Osteoblast (primary cell): ENCODE measurements around the gene CYSRT1. TPM values are rescaled to one million over a fixed set of nuclear protein-coding genes. Genes with fewer than 3 reads are reported as not detected.

Source experiments
- DNase-seq: peaks from one replicate; pipeline ENCODE4 v3.0.0; 2011; ENCODE audit warnings: low spot score, mixed read lengths; ENCODE audit not compliant: insufficient read length; ENCODE audit errors: missing footprints
- H2AFZ ChIP-seq: 2 replicates; pipeline ENCODE4 v1.6.0; 2011; ENCODE audit warnings: mild to moderate bottlenecking, low read length
- H3K27ac ChIP-seq: 2 replicates; pipeline ENCODE4 v1.5.1; 2011; ENCODE audit warnings: mild to moderate bottlenecking, low read depth, low read length, moderate library complexity
- H3K27me3 ChIP-seq: 2 replicates; pipeline ENCODE4 v1.6.0; 2012; ENCODE audit warnings: mild to moderate bottlenecking, control low read depth, inconsistent platforms, low read length, moderate library complexity; ENCODE audit not compliant: insufficient read depth
- H3K36me3 ChIP-seq: 2 replicates; pipeline ENCODE4 v1.5.1; 2011; ENCODE audit warnings: mild to moderate bottlenecking, low read length, control low read depth, moderate library complexity; ENCODE audit not compliant: insufficient read depth
- H3K4me1 ChIP-seq: 2 replicates; pipeline ENCODE4 v1.5.1; 2011; ENCODE audit warnings: mild to moderate bottlenecking, low read length, control low read depth, moderate library complexity; ENCODE audit not compliant: insufficient read depth
- H3K4me2 ChIP-seq: 2 replicates; pipeline ENCODE4 v1.6.0; 2011; ENCODE audit warnings: mild to moderate bottlenecking, low read length; ENCODE audit not compliant: insufficient read depth
- H3K4me3 ChIP-seq: fragments of 200-600 bp; sonication (generic); 3 replicates; pipeline ENCODE4 v1.5.1; 2012; ENCODE audit warnings: mild to moderate bottlenecking, low read length, inconsistent platforms; ENCODE audit not compliant: insufficient read depth
- H3K79me2 ChIP-seq: 2 replicates; pipeline ENCODE4 v1.6.0; 2012; ENCODE audit warnings: mild to moderate bottlenecking, low read length, control low read depth, inconsistent platforms; ENCODE audit not compliant: insufficient read depth
- H3K9me3 ChIP-seq: 2 replicates; pipeline ENCODE4 v1.5.1; 2011; ENCODE audit warnings: low read depth, low read length, control low read depth
- H4K20me1 ChIP-seq: 2 replicates; pipeline ENCODE4 v1.6.0; 2012; ENCODE audit warnings: mild to moderate bottlenecking, low read length, control low read depth; ENCODE audit not compliant: insufficient read depth
- CTCF ChIP-seq: IDR thresholded peaks from 2 replicates; pipeline ENCODE4 v1.5.1; 2011; ENCODE audit warnings: mild to moderate bottlenecking, low read depth, low read length, moderate library complexity; ENCODE audit errors: extremely low read depth
- total RNA-seq: library from RNA; depleted of rRNA; stranded (reverse); fragments of >200 nt; gene quantifications from 2 replicates; pipeline ENCODE4 v1.2.3, GENCODE V29; 2012

CYSRT1 gene
- total RNA-seq, 1 donor: 1.1 TPM

GRCh38 chr9:137188490-137189296 lies 36.3 kb upstream of the CYSRT1 start, which contains the start of the genes ANAPC2 and SSNA1:
Gene ANAPC2, minus strand, starts transcription at chr9:137188560. Its CDS starts 28 bp downstream, at chr9:137188532.
Gene SSNA1, plus strand, starts transcription at chr9:137188676. Its CDS starts 51 bp downstream, at chr9:137188727.
- Histone ChIP-seq H3K4me3 (peak within 1 kb of the TSS; percentile 97), H3K79me2 (peaks cover 71% of the 10 kb centered on the region), H2AFZ (peak within 1 kb of the TSS; percentile 94), H3K4me1 (peaks cover 23% of the 10 kb centered on the region), H3K27ac (peak within 1 kb of the TSS; percentile 88), H3K4me2 (peak within 1 kb of the TSS; percentile 93), H3K9me3 (no peaks in the 10 kb centered on the region), H4K20me1 (peaks cover 32% of the 10 kb centered on the region), H3K27me3 (no peaks in the 10 kb centered on the region), H3K36me3 (peaks cover 24% of the 10 kb centered on the region)
- DNase-seq: peak; percentile 100
- TF ChIP-seq CTCF: peak; percentile 46

DNA sequence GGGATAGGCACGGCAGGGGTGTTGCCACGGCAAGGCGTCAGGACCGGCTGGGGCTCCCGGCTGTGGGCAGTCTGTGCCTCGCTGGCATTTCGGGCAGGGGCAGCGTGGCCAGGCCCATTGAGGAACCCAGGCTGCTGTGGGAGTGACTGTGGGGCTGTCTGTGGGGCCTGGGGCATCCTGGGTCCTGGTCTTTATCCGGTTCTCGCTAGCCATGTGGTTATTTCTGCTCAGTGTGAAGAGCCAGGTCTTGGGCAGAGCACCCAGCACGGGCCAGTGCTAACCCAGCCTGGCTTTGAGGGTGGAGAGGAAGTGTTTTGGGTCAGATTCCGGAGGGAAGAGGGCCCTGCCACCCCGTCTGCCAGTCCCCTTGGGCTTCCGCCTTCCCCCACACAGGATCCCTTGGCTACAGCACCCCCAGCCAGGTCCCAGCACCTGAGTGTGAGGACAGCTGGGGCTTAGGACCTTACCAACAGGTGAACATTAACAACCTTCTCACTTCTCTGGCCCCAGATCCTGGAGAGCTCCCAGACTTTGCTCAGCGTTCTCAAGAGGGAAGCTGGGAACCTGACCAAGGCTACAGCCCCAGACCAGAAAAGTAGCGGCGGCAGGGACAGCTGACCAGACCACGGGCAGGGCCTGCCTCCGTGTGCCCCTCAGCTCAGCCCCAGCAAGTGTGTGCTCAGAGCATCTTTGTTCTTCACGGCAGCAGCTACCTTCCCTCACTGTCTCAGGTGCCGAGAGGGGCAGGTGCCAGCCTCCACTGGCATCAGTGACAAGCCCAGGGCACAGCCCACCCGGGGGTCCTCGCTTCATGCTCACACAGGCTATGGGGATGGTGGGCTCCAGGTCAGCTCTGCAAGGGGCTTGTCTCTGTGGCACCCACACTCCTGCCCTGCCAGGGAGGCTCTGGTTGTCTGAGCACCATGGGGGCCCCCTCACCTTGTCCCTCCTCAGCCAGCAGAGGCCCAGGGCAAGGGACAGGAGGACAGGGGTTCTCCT lies 35.4 kb upstream of the CYSRT1 start:
- peak overlapping the region; percentile 72 for H2AFZ ChIP-seq
- peaks cover 23% of the 10 kb centered on the region for H3K4me1 ChIP-seq
- DNase-seq: peak; percentile 97
- H3K4me3 ChIP-seq: peak overlapping the region; percentile 97
- no peaks in the 10 kb centered on the region for H3K9me3 ChIP-seq
- no peak for TF ChIP-seq CTCF
- H3K36me3 ChIP-seq: peaks cover 17% of the 10 kb centered on the region
- H3K4me2 ChIP-seq: peak overlapping the region; percentile 93
- H3K27ac ChIP-seq: peak overlapping the region; percentile 88
- peaks cover 80% of the 10 kb centered on the region for H3K79me2 ChIP-seq
- no peaks in the 10 kb centered on the region for H3K27me3 ChIP-seq
- H4K20me1 ChIP-seq: peaks cover 38% of the 10 kb centered on the region

DNA sequence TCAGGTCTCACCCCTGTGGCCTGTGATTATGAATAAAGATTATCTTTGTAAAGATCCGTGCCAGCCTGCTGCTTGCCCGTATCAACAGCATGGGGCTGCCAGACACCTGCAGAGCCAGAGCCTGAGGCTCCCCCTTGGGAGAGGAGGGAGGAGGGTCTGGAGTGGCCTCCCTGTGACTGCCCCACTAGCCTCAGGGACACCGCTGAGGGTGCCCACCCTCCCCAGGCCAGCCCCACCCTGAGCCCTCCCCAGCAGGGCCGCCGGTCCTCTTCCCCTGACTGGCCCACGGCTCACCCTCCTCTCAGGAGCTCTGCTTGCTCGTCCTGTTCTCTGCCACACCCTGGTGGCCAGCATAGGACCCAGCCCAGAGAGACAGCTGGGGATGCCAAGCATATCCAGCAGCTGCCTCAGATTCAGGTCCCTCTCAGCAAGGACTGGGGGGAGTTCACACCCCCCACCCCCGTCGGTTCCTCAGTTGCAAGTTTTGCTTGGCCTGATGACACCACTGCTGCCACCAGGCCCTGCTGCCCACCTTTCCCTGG lies 34.6 kb upstream of the CYSRT1 start:
- Histone ChIP-seq H3K79me2 (peaks cover 84% of the 10 kb centered on the region), H3K27ac (no peak overlapping the region), H3K4me3 (no peak overlapping the region)

More for the DNA sequence above, 34.6 kb upstream of the CYSRT1 start:
- Histone ChIP-seq H3K4me2 (no peak overlapping the region), H3K9me3 (no peaks in the 10 kb centered on the region), H2AFZ (no peak overlapping the region), H3K4me1 (peaks cover 23% of the 10 kb centered on the region), H3K27me3 (no peaks in the 10 kb centered on the region), H4K20me1 (peaks cover 38% of the 10 kb centered on the region), H3K36me3 (peaks cover 14% of the 10 kb centered on the region)
- no peak for TF ChIP-seq CTCF
- DNase-seq: no peak
